GM06990 (cell line): ENCODE measurements around the gene BUD31.
"Not testable (repeated sequence)": the region's sequence is repeated elsewhere in the genome, so short reads cannot be mapped to it uniquely, and the experiment has no call there.

Experiments
- DNase-seq: peaks from one replicate; pipeline ENCODE4 v3.0.0-alpha.2; 2011; ENCODE audit not compliant: insufficient read length; ENCODE audit errors: extremely low read depth
- H3K27me3 ChIP-seq: replicated peaks from 2 replicates; pipeline ENCODE4 v1.6.0; 2011; ENCODE audit warnings: low read length; ENCODE audit not compliant: control insufficient read depth, insufficient read depth
- H3K36me3 ChIP-seq: 2 replicates; pipeline ENCODE4 v1.5.1; 2011; ENCODE audit warnings: low read length; ENCODE audit not compliant: control insufficient read depth, insufficient read depth
- H3K4me3 ChIP-seq: replicated peaks from 2 replicates; pipeline ENCODE4 v1.5.1; 2011; ENCODE audit warnings: low read depth, mild to moderate bottlenecking, control low read depth, low read length
- CTCF ChIP-seq: IDR thresholded peaks from 2 replicates; pipeline ENCODE4 v1.5.1; 2011; ENCODE audit warnings: low read length, control low read depth, mild to moderate bottlenecking, inconsistent platforms; ENCODE audit not compliant: insufficient read depth, poor library complexity, severe bottlenecking

The BUD31 gene

GRCh38 chr7:99373091-99374066 lies 35.4 kb upstream of the BUD31 start:
- TF ChIP-seq CTCF = no peak
- no peak for DNase-seq
- Histone ChIP-seq H3K27me3 (no peaks in the 10 kb centered on the region), H3K36me3 (peaks cover 10% of the 10 kb centered on the region), H3K4me3 (peak overlapping the region; percentile 95)

GRCh38 chr7:99374111-99375064 lies 34.4 kb upstream of the BUD31 start, which contains the start of gene ARPC1B:
ARPC1B (plus strand) TSS chr7:99374730; CDS start chr7:99385715, 10,985 bp downstream.
- no peaks in the 10 kb centered on the region for H3K27me3 ChIP-seq
- peak within 1 kb of the TSS; percentile 95 for H3K4me3 ChIP-seq
- TF ChIP-seq CTCF = no peak
- DNase-seq = peak; percentile 89
- peaks cover 11% of the 10 kb centered on the region for H3K36me3 ChIP-seq

GRCh38 chr7:99375070-99375807 lies 33.5 kb upstream of the BUD31 start:
- Histone ChIP-seq H3K4me3 (peak overlapping the region; percentile 95), H3K27me3 (no peaks in the 10 kb centered on the region), H3K36me3 (peaks cover 9% of the 10 kb centered on the region)
- TF ChIP-seq CTCF = no peak
- DNase-seq = peak; percentile 85

- Histone ChIP-seq H3K27me3 (no peaks in the 10 kb centered on the region), H3K4me3 (peak overlapping the region; percentile 67), H3K36me3 (peaks cover 27% of the 10 kb centered on the region)
- no peak for TF ChIP-seq CTCF
- DNase-seq = peak; percentile 59
These were observed 29.7 kb upstream of the BUD31 start for GRCh38 chr7:99379043-99379577.

GRCh38 chr7:99379693-99380031 lies 29.1 kb upstream of the BUD31 start:
- H3K36me3 ChIP-seq = peaks cover 31% of the 10 kb centered on the region
- not testable (repeated sequence) for H3K27me3 ChIP-seq, DNase-seq
- H3K4me3 ChIP-seq = peak overlapping the region; percentile 67
